Adrenal gland (tissue), 5 donors: ENCODE results near the gene WFDC10B.

Source experiments
- CTCF ChIP-seq, 6 experiments: fragments of 450-650 bp in 4 of 6; fragments of 200-600 bp in 2 of 6; sonication (generic) in 1 of 6; IDR thresholded peaks; 1 replicate in 5 of 6; 2 replicates in 1 of 6; pipeline versions ENCODE4 v1.5.1 to v1.8.0; 2016 to 2021; ENCODE audit warnings: antibody characterized with exemption in 6 of 6, mild to moderate bottlenecking in 2 of 6, moderate library complexity in 1 of 6
- POLR2A ChIP-seq, 2 donors: fragments of 450-650 bp; IDR thresholded peaks; one replicate each; pipeline ENCODE4 v1.6.1; 2017; ENCODE audit warnings: antibody characterized with exemption in 2 of 2, mild to moderate bottlenecking in 2 of 2, moderate library complexity in 1 of 2
- donor health status: DM: no; HTN: no; CAD: no.

GRCh38 chr20:45672765-45673164 lies 32.1 kb downstream of the WFDC10B start:
- no peak for TF ChIP-seq CTCF (IDR thresholded peaks at IDR 0.05)
- no peak for TF ChIP-seq POLR2A (IDR thresholded peaks at IDR 0.05)
